Chondrocyte (in vitro differentiated cells): ENCODE results near the gene IL19. TPM values are rescaled to one million over a fixed set of nuclear protein-coding genes. Genes with fewer than 3 reads are reported as not detected.

Experiments used
- DNase-seq: peaks from one replicate; pipeline ENCODE4 v3.0.0; 2021; ENCODE audit warnings: mixed read lengths, low spot score
- H3K27ac Mint-ChIP-seq: one replicate; pipeline ENCODE4 v1.8.0; 2021; ENCODE audit warnings: mild to moderate bottlenecking, moderate library complexity, mixed read lengths; ENCODE audit not compliant: unreplicated experiment
- H3K27me3 Mint-ChIP-seq: 2 replicates; pipeline ENCODE4 v1.8.0; 2021; ENCODE audit warnings: low read depth, mixed read lengths
- H3K36me3 Mint-ChIP-seq: 2 replicates; pipeline ENCODE4 v1.8.0; 2021; ENCODE audit warnings: low read depth, mixed read lengths
- H3K4me1 Mint-ChIP-seq: 2 replicates; pipeline ENCODE4 v1.8.0; 2021; ENCODE audit warnings: low read depth, mild to moderate bottlenecking, mixed read lengths
- H3K4me3 Mint-ChIP-seq: one replicate; pipeline ENCODE4 v1.8.0; 2021; ENCODE audit warnings: mild to moderate bottlenecking, moderate library complexity, mixed read lengths; ENCODE audit not compliant: unreplicated experiment
- H3K9me3 Mint-ChIP-seq: 2 replicates; pipeline ENCODE4 v1.8.0; 2021; ENCODE audit warnings: low read depth, mixed read lengths
- CTCF ChIP-seq: fragments of 200-600 bp; sonication (generic); IDR thresholded peaks from 2 replicates; pipeline ENCODE4 v1.5.0; 2021; ENCODE audit warnings: antibody characterized with exemption, mild to moderate bottlenecking, moderate library complexity
- total RNA-seq: library from RNA; stranded (reverse); gene quantifications from 3 replicates; pipeline ENCODE4 v1.2.1, GENCODE V29; 2021

Gene IL19
- total RNA-seq, 1 donor from 2014 or later: not detected

GRCh38 chr1:206823727-206824126, 53.2 kb downstream of the IL19 start:
- Mint-ChIP-seq H3K36me3 (no peaks in the 10 kb centered on the region), H3K4me1 (peaks cover 12% of the 10 kb centered on the region), H3K27ac (peak overlapping the region; percentile 39), H3K4me3 (peak overlapping the region; percentile 6), H3K27me3 (no peaks in the 10 kb centered on the region), H3K9me3 (no peaks in the 10 kb centered on the region)
- TF ChIP-seq CTCF: no peak
- no peak for DNase-seq

DNA sequence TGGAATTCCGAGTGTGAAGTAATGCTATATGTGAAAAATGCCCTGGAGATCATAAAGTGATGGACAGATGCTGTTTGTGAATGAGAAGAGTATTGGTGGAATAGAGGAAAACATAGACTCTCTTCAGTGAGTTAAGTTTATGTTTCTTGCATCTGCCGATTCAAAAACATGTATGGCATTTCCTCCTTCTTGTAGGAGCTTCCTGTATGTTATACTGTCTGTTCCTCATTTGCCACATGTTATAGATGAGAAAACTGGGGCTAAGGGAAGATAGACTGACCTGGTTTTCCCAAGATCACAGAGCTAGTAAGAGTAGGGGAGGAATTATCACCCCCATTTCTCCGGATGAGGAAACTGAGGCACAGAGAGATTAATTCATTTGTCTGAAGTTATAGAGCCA, 53.8 kb downstream of the IL19 start:
- DNase-seq: no peak
- Mint-ChIP-seq H3K27me3 (peaks cover 2% of the 10 kb centered on the region), H3K4me3 (no peak overlapping the region), H3K36me3 (no peaks in the 10 kb centered on the region), H3K4me1 (peaks cover 12% of the 10 kb centered on the region), H3K9me3 (no peaks in the 10 kb centered on the region), H3K27ac (peak overlapping the region; percentile 1)
- no peak for TF ChIP-seq CTCF

DNA sequence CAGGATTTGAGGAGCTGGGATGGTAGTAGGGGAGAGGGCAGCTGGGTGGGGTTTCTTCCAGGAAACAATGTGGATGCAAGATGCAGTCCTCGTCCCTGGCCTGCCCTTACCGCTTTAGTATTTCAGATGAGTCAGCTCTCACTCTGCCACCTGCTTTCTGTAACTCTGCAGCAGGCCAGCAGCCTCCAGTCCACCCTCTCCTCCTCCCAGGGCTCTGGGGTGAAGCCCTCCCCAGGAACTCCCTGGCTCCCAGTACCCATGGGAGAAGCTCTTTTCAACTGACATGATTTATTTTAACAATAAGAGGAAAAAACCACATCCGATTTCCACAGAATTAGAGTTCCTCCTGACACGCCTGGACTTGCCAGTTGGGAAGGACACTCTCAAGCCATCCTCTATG, 55.8 kb downstream of the IL19 start:
- peaks cover 12% of the 10 kb centered on the region for H3K4me1 Mint-ChIP-seq
- no peaks in the 10 kb centered on the region for H3K9me3 Mint-ChIP-seq
- no peak overlapping the region for H3K27ac Mint-ChIP-seq
- H3K27me3 Mint-ChIP-seq: peaks cover 3% of the 10 kb centered on the region
- DNase-seq: no peak
- no peaks in the 10 kb centered on the region for H3K36me3 Mint-ChIP-seq
- no peak for TF ChIP-seq CTCF
- H3K4me3 Mint-ChIP-seq: no peak overlapping the region

DNA sequence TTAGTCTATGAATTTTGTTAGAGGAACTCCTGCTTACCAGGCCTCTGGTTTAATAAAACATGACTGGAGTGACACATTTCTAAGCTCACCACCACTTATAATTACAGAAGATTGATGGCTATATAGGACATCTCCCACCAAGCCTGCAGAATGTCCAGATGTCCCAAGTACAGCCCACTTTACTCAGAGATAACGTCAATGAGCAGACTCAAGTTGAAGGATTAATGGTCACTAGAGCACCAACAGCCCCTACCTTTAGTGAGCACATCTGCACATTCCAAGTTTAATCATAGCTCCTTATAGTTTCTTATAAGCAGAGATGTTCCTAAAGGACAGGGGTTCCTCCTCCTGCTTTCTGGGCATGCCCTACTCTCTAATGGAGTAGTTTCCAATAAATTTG, 57.5 kb downstream of the IL19 start:
- Mint-ChIP-seq H3K4me1 (peaks cover 12% of the 10 kb centered on the region), H3K4me3 (no peak overlapping the region), H3K9me3 (no peaks in the 10 kb centered on the region), H3K36me3 (no peaks in the 10 kb centered on the region), H3K27ac (no peak overlapping the region), H3K27me3 (peaks cover 3% of the 10 kb centered on the region)
- DNase-seq: no peak
- no peak for TF ChIP-seq CTCF

- Mint-ChIP-seq H3K4me3 (no peak overlapping the region), H3K36me3 (no peaks in the 10 kb centered on the region), H3K9me3 (no peaks in the 10 kb centered on the region), H3K27ac (no peak overlapping the region), H3K27me3 (peaks cover 3% of the 10 kb centered on the region), H3K4me1 (peaks cover 8% of the 10 kb centered on the region)
- no peak for TF ChIP-seq CTCF
- no peak for DNase-seq
These were observed 58.2 kb downstream of the IL19 start for GRCh38 chr1:206828765-206829164.
